ENCODE measurements around the gene DNAAF8.

GRCh38 chr16:4701791-4702465 lies 32.4 kb upstream of the DNAAF8 start:
- no peak for TF ChIP-seq CTCF (conservative IDR thresholded peaks at IDR 0.05; ENCODE audit: low read depth, low read length)
- TF ChIP-seq EZH2 (IDR thresholded peaks at IDR 0.05; ENCODE audit: low read length, unreplicated experiment): no peak
